NCI-H69 (cell line): ENCODE results near the gene ELFN1.

Experiments
- DNase-seq: peaks from one replicate; lab custom pipeline; 2025; lab: John Stamatoyannopoulos, UW

ELFN1 gene

GRCh38 chr7:1725766-1726630, 55.9 kb downstream of the ELFN1 start:
- DNase-seq = peak; percentile 30

- no peak for DNase-seq
Observed at GRCh38 chr7:1727079-1727478, 57.0 kb downstream of the ELFN1 start.

GRCh38 chr7:1727812-1728570, 57.9 kb downstream of the ELFN1 start:
- DNase-seq = no peak

GRCh38 chr7:1729183-1729582, 59.1 kb downstream of the ELFN1 start:
- DNase-seq = no peak

GRCh38 chr7:1729773-1730172, 59.7 kb downstream of the ELFN1 start:
- peak; percentile 62 for DNase-seq

- DNase-seq = no peak
Observed at GRCh38 chr7:1732072-1732471, 62.0 kb downstream of the ELFN1 start.

GRCh38 chr7:1732645-1733044, 62.6 kb downstream of the ELFN1 start:
- DNase-seq = no peak

GRCh38 chr7:1733206-1733907, 63.3 kb downstream of the ELFN1 start:
- DNase-seq = no peak

- DNase-seq = no peak
Observed at GRCh38 chr7:1733908-1734730, 64.0 kb downstream of the ELFN1 start.

GRCh38 chr7:1735262-1735661, 65.2 kb downstream of the ELFN1 start:
- DNase-seq = no peak

GRCh38 chr7:1735806-1736483, 65.9 kb downstream of the ELFN1 start:
- no peak for DNase-seq

GRCh38 chr7:1736484-1736817, 66.4 kb downstream of the ELFN1 start:
- no peak for DNase-seq

GRCh38 chr7:1736830-1737229, 66.8 kb downstream of the ELFN1 start:
- no peak for DNase-seq

GRCh38 chr7:1737523-1737922, 67.4 kb downstream of the ELFN1 start:
- DNase-seq = no peak

- no peak for DNase-seq
Observed at GRCh38 chr7:1737956-1738355, 67.9 kb downstream of the ELFN1 start.

GRCh38 chr7:1738511-1738910, 68.4 kb downstream of the ELFN1 start:
- no peak for DNase-seq

- DNase-seq = no peak
Observed at GRCh38 chr7:1738956-1739355, 68.9 kb downstream of the ELFN1 start.

- no peak for DNase-seq
Observed at GRCh38 chr7:1739593-1739992, 69.5 kb downstream of the ELFN1 start.

- peak; percentile 20 for DNase-seq
Observed at GRCh38 chr7:1740214-1740613, 70.1 kb downstream of the ELFN1 start.

GRCh38 chr7:1741246-1741645, 71.2 kb downstream of the ELFN1 start:
- DNase-seq = no peak
